Lung (tissue), 12 donors: ENCODE measurements around the gene BRF1. TPM values are rescaled to one million over a fixed set of nuclear protein-coding genes. Genes with fewer than 3 reads are reported as not detected.

Source experiments
- ATAC-seq: fragments of 200-7000 bp; cut with Tn5 transposase; one replicate; pipeline ENCODE4 v1.9.1; 2020; ENCODE audit warnings: moderate number of reproducible peaks; ENCODE audit not compliant: insufficient read depth, low FRiP score
- DNase-seq, 3 donors: peaks; one replicate each; pipeline ENCODE4 v3.0.0-alpha.2; 2013 to 2017
- H3K27ac ChIP-seq, 2 donors: one replicate each; pipeline ENCODE4 v1.5.1; 2013; ENCODE audit warnings: mild to moderate bottlenecking in 2 of 2, moderate library complexity in 2 of 2, control low read depth in 1 of 2, inconsistent platforms in 1 of 2, low read depth in 1 of 2, low read length in 1 of 2
- H3K27me3 ChIP-seq, 3 donors: one replicate each; pipeline ENCODE4 v1.5.1; 2013; ENCODE audit warnings: low read length in 2 of 3; ENCODE audit not compliant: control insufficient read depth in 3 of 3, insufficient read depth in 3 of 3
- H3K36me3 ChIP-seq, 4 donors: one replicate each; pipeline ENCODE4 v1.5.1; 2013; ENCODE audit warnings: low read length in 4 of 4, mild to moderate bottlenecking in 1 of 4, moderate library complexity in 1 of 4; ENCODE audit not compliant: control insufficient read depth in 4 of 4, insufficient read depth in 4 of 4
- H3K4me1 ChIP-seq, 5 donors: one replicate each; pipeline ENCODE4 v1.5.1; 2013; ENCODE audit warnings: low read length in 5 of 5, mild to moderate bottlenecking in 2 of 5, moderate library complexity in 1 of 5; ENCODE audit not compliant: control insufficient read depth in 5 of 5, insufficient read depth in 5 of 5
- H3K4me3 ChIP-seq: one replicate; pipeline ENCODE4 v1.5.1; 2013; ENCODE audit warnings: mild to moderate bottlenecking, control low read depth, moderate library complexity
- H3K9ac ChIP-seq, 2 donors: one replicate each; pipeline ENCODE4 v1.5.1; 2013; ENCODE audit warnings: low read length in 2 of 2, control low read depth in 1 of 2; ENCODE audit not compliant: insufficient read depth in 1 of 2
- H3K9me3 ChIP-seq, 4 donors: one replicate each; pipeline ENCODE4 v1.5.1; 2013; ENCODE audit warnings: low read length in 3 of 4, mild to moderate bottlenecking in 1 of 4, moderate library complexity in 1 of 4; ENCODE audit not compliant: control insufficient read depth in 4 of 4, insufficient read depth in 3 of 4
- CTCF ChIP-seq: IDR thresholded peaks from 2 replicates; pipeline ENCODE4 v1.5.1; 2012; ENCODE audit warnings: mild to moderate bottlenecking; ENCODE audit errors: control extremely low read depth, extremely low read depth
- WGBS, 2 donors: extraction: QIAGEN DNeasy Blood & Tissue Kit; methylation state at CpG; one replicate each; pipeline ENCODE4 v1.1.7; 2013; 5-methylcytosine and 5-hydroxymethylcytosine counted together
- polyA plus RNA-seq, 2 donors: library from polyadenylated mRNA; stranded (reverse); fragments of 200-250 nt; gene quantifications; one replicate each; pipeline ENCODE4 v1.2.1, GENCODE V29; 2013
- total RNA-seq, 2 donors: library from RNA; depleted of rRNA in 1 of 2; stranded (reverse); fragments of >200 nt in 1 of 2; gene quantifications; one replicate each; pipeline ENCODE4 v1.2.1, GENCODE V29; 2014 to 2021
- donor health status: control.
- donor health status: control.
- donor health status: Bipolar disorder and iron deficiency.
- donor health status: healthy.
- donor health status: DM: yes; HTN: yes; CAD: no.

BRF1 gene
- total and polyA plus RNA-seq, 4 donors: 14.2 to 55.3 (median 37.2) TPM

DNA sequence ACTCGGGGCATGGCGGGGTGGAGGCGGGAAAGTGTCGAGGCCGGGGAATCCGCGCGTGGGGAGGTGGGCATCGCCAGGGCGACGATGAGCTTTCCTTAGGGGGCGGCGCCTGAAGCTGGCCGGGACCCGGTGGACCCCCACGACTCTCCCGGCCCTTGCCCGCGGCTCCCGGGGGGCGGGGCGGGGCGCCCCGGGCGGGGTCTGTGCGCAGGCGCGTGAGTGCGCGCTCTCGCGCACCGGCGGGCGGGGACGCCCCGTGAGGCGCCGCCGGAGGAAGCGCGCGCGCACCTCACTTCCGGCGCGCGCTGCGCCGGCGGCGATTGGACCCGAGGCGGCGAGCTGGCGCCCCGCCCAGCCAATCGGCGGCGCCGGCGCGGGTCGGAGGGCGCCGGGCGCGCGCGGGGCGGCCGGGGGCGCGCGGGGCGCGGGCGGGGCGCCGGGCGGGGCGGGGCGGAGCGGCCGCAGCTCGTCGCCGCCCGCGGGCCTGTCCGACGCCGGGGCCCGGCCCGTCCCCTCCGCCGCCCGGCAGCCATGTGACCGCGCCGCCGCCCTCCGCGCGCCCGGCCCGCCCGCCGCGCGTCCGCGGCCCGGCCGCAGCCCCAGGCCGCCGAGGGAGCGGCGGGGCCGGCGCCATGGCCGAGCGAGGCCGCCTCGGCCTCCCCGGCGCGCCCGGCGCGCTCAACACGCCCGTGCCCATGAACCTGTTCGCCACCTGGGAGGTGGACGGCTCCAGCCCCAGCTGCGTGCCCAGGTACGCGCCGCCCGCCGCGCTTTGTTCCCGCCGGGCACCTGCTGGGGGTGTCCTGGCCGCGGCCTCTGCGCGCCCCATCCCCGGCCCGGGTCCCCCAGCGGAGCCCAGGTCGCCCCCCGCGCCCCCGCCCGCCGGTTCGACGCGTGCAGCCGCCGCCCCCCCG is 13.7 kb upstream of the BRF1 start, which contains the start of gene PACS2:
TSS of gene PACS2 (plus strand) at position 462 of the 914 bp plus-strand sequence. CDS start at position 633, 171 bp downstream.
- Histone ChIP-seq H3K36me3 (no peaks in the 10 kb centered on the region), H3K27ac (peak within 1 kb of the TSS; percentile 71 to 81), H3K4me1 (peaks cover 0 to 30% (median 21%) of the 10 kb centered on the region in 5 donors), H3K27me3 (no peaks in the 10 kb centered on the region), H3K9me3 (no peaks in the 10 kb centered on the region), H3K4me3 (peak within 1 kb of the TSS; percentile 78), H3K9ac (peak within 1 kb of the TSS in 1 of 2 donors; percentile 57)
- WGBS, 2 donors: 1% methylated on average over 70 to 163 of the region's 163 CpGs
- TF ChIP-seq CTCF: no peak
- ATAC-seq (peak; percentile 90), DNase-seq (peak; percentile 82 to 96 (median 87))

- H3K9ac ChIP-seq: peak overlapping the region in 1 of 2 donors; percentile 57
- H3K27me3 ChIP-seq: no peaks in the 10 kb centered on the region
- H3K27ac ChIP-seq: peak overlapping the region; percentile 69 to 81
- no peak for TF ChIP-seq CTCF
- H3K4me3 ChIP-seq: peak overlapping the region; percentile 62
- ATAC-seq: peak; percentile 13
- DNase-seq: peak; percentile 73 to 82 (median 82)
- 13% methylated on average over 43 to 48 of the region's 48 CpGs for WGBS, 2 donors
- H3K9me3 ChIP-seq: no peaks in the 10 kb centered on the region
- peaks cover 0 to 30% (median 21%) of the 10 kb centered on the region in 5 donors for H3K4me1 ChIP-seq
- no peaks in the 10 kb centered on the region for H3K36me3 ChIP-seq
Measured at GRCh38 chr14:105313381-105314286, 12.8 kb upstream of the BRF1 start.

DNA sequence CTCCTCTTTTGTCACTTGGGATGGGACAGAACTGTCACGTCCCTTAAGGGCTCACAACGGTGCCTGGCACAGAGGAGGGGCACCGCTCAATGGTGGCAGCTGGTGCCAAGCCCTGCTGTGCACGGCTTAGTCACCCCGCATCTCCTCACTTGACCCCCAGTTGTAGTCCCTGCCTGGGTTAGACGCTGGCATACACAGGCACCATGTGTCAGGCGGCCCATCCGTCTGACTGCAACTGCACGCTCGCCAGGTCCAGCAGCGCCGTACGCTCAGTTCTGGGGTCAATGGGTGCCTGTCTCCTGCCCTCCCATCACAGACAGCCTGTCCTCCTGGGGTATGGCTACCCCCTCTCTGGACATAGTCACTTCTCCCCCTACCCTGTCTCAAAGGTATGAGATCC is 12.2 kb upstream of the BRF1 start:
- H3K9ac ChIP-seq: peak overlapping the region in 1 of 2 donors; percentile 57
- H3K9me3 ChIP-seq: no peaks in the 10 kb centered on the region
- peaks cover 0 to 30% (median 21%) of the 10 kb centered on the region in 5 donors for H3K4me1 ChIP-seq
- TF ChIP-seq CTCF: no peak
- H3K36me3 ChIP-seq: no peaks in the 10 kb centered on the region
- no peak overlapping the region for H3K4me3 ChIP-seq
- no peaks in the 10 kb centered on the region for H3K27me3 ChIP-seq
- peak overlapping the region in 1 of 2 donors; percentile 81 for H3K27ac ChIP-seq
- ATAC-seq (no peak), DNase-seq (no peak)
- WGBS, 2 donors: 90 to 92% methylated on average over 13 of the region's 13 CpGs
